Heart left ventricle (tissue), 13 donors: ENCODE data around the gene SCFD2.

Experiments used
- POLR2A ChIP-seq, 2 donors: fragments of 450-650 bp; IDR thresholded peaks; one replicate each; pipeline ENCODE4 v1.6.1; 2017; ENCODE audit warnings: antibody characterized with exemption in 2 of 2, mild to moderate bottlenecking in 2 of 2, moderate library complexity in 2 of 2
- TF ChIP-seq, protein P1 (sequence below), 12 donors: fragments of 200-600 bp; sonication (generic) in 4 of 12; IDR thresholded peaks; one replicate each; pipeline versions ENCODE4 v1.5.0 to v1.8.0; 2018 to 2022; ENCODE audit warnings: antibody characterized with exemption in 12 of 12, mild to moderate bottlenecking in 5 of 12
- donor health status: ischemic (EF 13 %, LVEDD 7.1; RV severe dilation, severe dysfunction).
- donor health status: DM: no; HTN: yes; CAD: no.
- donor health status: DM: no; HTN: no; CAD: no.
- donor health status: ischemic (EF 25% LVEDD 6.9; RV normal size, moderate dysfunction).
- donor health status: ischemic (EF 25% LVEDD 5.7; RV mildly dilated, moderate dysfunction).
- donor health status: ischemic (EF 35%, LVEDD 5.7; RV mildly dilated, moderate dysfunction).
- donor health status: nonischemic (EF 11% LVEDD 7.7; RV severe dilation, severe dysfunction).
- donor health status: DM: yes; HTN: yes; CAD: no.
- donor health status: PGD.
- donor health status: ischemic (EF 29% LVEDD 5.4; RV normal size, mild dysfunction).
- donor health status: nonischemic (EF 23%, LVEDD 6.1; RV moderate dilation, normal function).

DNA sequence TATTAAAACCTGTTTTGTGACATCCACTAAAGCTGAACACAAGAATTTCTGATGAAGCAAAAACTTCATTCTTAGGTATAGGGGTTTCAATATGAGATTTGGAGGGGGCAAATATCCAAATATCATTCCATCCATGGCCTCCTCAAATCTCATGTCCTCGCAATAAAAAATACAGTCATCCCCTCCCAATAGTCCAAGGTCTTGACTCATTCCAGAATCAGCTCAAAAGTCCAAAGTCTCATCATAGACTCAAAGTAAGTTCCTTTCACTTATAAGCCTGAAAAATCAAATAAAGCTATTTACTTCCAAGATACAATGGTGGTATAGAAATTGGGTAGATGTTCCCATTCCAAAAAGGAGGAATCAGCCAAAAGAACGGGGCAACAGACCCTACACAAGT, 213.4 kb downstream of the SCFD2 start:
- TF ChIP-seq, protein P1, sequence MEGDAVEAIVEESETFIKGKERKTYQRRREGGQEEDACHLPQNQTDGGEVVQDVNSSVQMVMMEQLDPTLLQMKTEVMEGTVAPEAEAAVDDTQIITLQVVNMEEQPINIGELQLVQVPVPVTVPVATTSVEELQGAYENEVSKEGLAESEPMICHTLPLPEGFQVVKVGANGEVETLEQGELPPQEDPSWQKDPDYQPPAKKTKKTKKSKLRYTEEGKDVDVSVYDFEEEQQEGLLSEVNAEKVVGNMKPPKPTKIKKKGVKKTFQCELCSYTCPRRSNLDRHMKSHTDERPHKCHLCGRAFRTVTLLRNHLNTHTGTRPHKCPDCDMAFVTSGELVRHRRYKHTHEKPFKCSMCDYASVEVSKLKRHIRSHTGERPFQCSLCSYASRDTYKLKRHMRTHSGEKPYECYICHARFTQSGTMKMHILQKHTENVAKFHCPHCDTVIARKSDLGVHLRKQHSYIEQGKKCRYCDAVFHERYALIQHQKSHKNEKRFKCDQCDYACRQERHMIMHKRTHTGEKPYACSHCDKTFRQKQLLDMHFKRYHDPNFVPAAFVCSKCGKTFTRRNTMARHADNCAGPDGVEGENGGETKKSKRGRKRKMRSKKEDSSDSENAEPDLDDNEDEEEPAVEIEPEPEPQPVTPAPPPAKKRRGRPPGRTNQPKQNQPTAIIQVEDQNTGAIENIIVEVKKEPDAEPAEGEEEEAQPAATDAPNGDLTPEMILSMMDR (IDR thresholded peaks at IDR 0.05): no peak
- TF ChIP-seq POLR2A (IDR thresholded peaks at IDR 0.05): no peak
